Liver (tissue), 9 donors: ENCODE measurements around the gene AFTPH. TPM values are rescaled to one million over a fixed set of nuclear protein-coding genes. Genes with fewer than 3 reads are reported as not detected.

Source experiments
- DNase-seq: peaks from one replicate; pipeline ENCODE4 v3.0.0-alpha.2; 2017; ENCODE audit warnings: low spot score
- H3K27ac ChIP-seq, 2 donors: one replicate each; pipeline ENCODE4 v1.7.0; 2013; ENCODE audit warnings: inconsistent platforms in 2 of 2, low read length in 2 of 2, control low read depth in 1 of 2, low read depth in 1 of 2, mild to moderate bottlenecking in 1 of 2
- H3K27me3 ChIP-seq, 4 donors: one replicate each; pipeline versions ENCODE4 v1.6.1 to v1.7.0; 2013; ENCODE audit warnings: low read length in 3 of 4, inconsistent platforms in 1 of 4, mild to moderate bottlenecking in 1 of 4, moderate library complexity in 1 of 4; ENCODE audit not compliant: control insufficient read depth in 4 of 4, insufficient read depth in 4 of 4
- H3K36me3 ChIP-seq, 4 donors: one replicate each; pipeline versions ENCODE4 v1.6.1 to v1.7.0; 2013; ENCODE audit warnings: low read length in 3 of 4, mild to moderate bottlenecking in 3 of 4, low read depth in 1 of 4, moderate library complexity in 1 of 4; ENCODE audit not compliant: control insufficient read depth in 4 of 4, insufficient read depth in 3 of 4
- H3K4me1 ChIP-seq, 4 donors: one replicate each; pipeline versions ENCODE4 v1.6.1 to v1.7.0; 2013; ENCODE audit warnings: low read length in 3 of 4, mild to moderate bottlenecking in 3 of 4, moderate library complexity in 1 of 4; ENCODE audit not compliant: control insufficient read depth in 4 of 4, insufficient read depth in 4 of 4
- H3K4me3 ChIP-seq, 3 donors: one replicate each; pipeline versions ENCODE4 v1.6.1 to v1.7.0; 2013; ENCODE audit warnings: low read length in 3 of 3, control low read depth in 1 of 3, low read depth in 1 of 3, mild to moderate bottlenecking in 1 of 3
- H3K9ac ChIP-seq, 2 donors: one replicate each; pipeline ENCODE4 v1.7.0; 2013; ENCODE audit warnings: low read length in 2 of 2, mild to moderate bottlenecking in 2 of 2, moderate library complexity in 2 of 2, control low read depth in 1 of 2, low read depth in 1 of 2
- H3K9me3 ChIP-seq, 4 donors: one replicate each; pipeline versions ENCODE4 v1.6.1 to v1.7.0; 2013; ENCODE audit warnings: low read length in 3 of 4; ENCODE audit not compliant: control insufficient read depth in 4 of 4
- ATF3 ChIP-seq: IDR thresholded peaks from 2 replicates; pipeline ENCODE4 v1.6.1; 2016; ENCODE audit warnings: antibody characterized with exemption
- CTCF ChIP-seq: fragments of 150-350 bp; IDR thresholded peaks from 2 replicates; pipeline ENCODE4 v1.5.1; 2017; ENCODE audit warnings: improper control_type of control experiment, low read depth, low read length; ENCODE audit not compliant: missing input control
- EGR1 ChIP-seq, 2 donors: IDR thresholded peaks; 2 replicates each; pipeline ENCODE4 v1.6.1; 2016 to 2018; ENCODE audit warnings: antibody characterized with exemption in 2 of 2, low read depth in 2 of 2
- FOXA1 ChIP-seq: IDR thresholded peaks from 2 replicates; pipeline ENCODE4 v1.6.1; 2016; ENCODE audit warnings: antibody characterized with exemption
- FOXA2 ChIP-seq: IDR thresholded peaks from 2 replicates; pipeline ENCODE4 v1.6.1; 2016; ENCODE audit warnings: antibody characterized with exemption
- GABPA ChIP-seq, 2 donors: IDR thresholded peaks in 1 of 2; conservative IDR thresholded peaks in 1 of 2; 2 replicates each; pipeline ENCODE4 v1.6.1; 2016; ENCODE audit warnings: antibody characterized with exemption in 2 of 2, mild to moderate bottlenecking in 1 of 2, moderate library complexity in 1 of 2
- HNF4A ChIP-seq, 2 donors: conservative IDR thresholded peaks; 2 replicates each; pipeline ENCODE4 v1.6.1; 2016; ENCODE audit warnings: antibody characterized with exemption in 2 of 2, mild to moderate bottlenecking in 2 of 2
- HNF4G ChIP-seq: IDR thresholded peaks from 2 replicates; pipeline ENCODE4 v1.6.1; 2016; ENCODE audit warnings: antibody characterized with exemption
- JUND ChIP-seq, 2 donors: IDR thresholded peaks; 2 replicates each; pipeline ENCODE4 v1.6.1; 2016; ENCODE audit warnings: antibody characterized with exemption in 2 of 2
- MAX ChIP-seq: IDR thresholded peaks from 2 replicates; pipeline ENCODE4 v1.6.1; 2016; ENCODE audit warnings: antibody characterized with exemption
- NR2F2 ChIP-seq: IDR thresholded peaks from 2 replicates; pipeline ENCODE4 v1.6.1; 2016; ENCODE audit warnings: antibody characterized with exemption
- RAD21 ChIP-seq, 2 donors: IDR thresholded peaks; 2 replicates each; pipeline ENCODE4 v1.6.1; 2016; ENCODE audit warnings: antibody characterized with exemption in 2 of 2, mild to moderate bottlenecking in 2 of 2
- REST ChIP-seq: IDR thresholded peaks from 2 replicates; pipeline ENCODE4 v1.6.1; 2016; ENCODE audit warnings: antibody characterized with exemption, mild to moderate bottlenecking
- RXRA ChIP-seq, 2 donors: IDR thresholded peaks; 2 replicates each; pipeline ENCODE4 v1.6.1; 2017 to 2018; ENCODE audit warnings: antibody characterized with exemption in 2 of 2, mild to moderate bottlenecking in 1 of 2
- SP1 ChIP-seq: IDR thresholded peaks from 2 replicates; pipeline ENCODE4 v1.6.1; 2018; ENCODE audit warnings: antibody characterized with exemption, mild to moderate bottlenecking
- TAF1 ChIP-seq: conservative IDR thresholded peaks from 2 replicates; pipeline ENCODE4 v1.6.1; 2016; ENCODE audit warnings: antibody characterized with exemption, mild to moderate bottlenecking
- YY1 ChIP-seq: IDR thresholded peaks from 2 replicates; pipeline ENCODE4 v1.6.1; 2016; ENCODE audit warnings: antibody characterized with exemption, mild to moderate bottlenecking
- ZBTB33 ChIP-seq: IDR thresholded peaks from 2 replicates; pipeline ENCODE4 v1.6.1; 2016; ENCODE audit warnings: antibody characterized with exemption
- polyA plus RNA-seq, 2 donors: library from polyadenylated mRNA; stranded (reverse) in 1 of 2; unstranded in 1 of 2; fragments of 200-250 nt in 1 of 2; fragments of >200 nt in 1 of 2; fragmentation: Nextera tagmentation in 1 of 2; extraction: Ambion mirVana in 1 of 2; gene quantifications; one replicate each; pipeline versions ENCODE4 v1.2.1 to v1.2.3, GENCODE V29; 2013 to 2015
- total RNA-seq, 2 donors: library from RNA; depleted of rRNA; stranded (reverse); fragments of >200 nt; gene quantifications; one replicate each; pipeline ENCODE4 v1.2.3, GENCODE V29; 2014
- donor health status: healthy.
- donor health status: healthy.
- donor health status: healthy.
- donor health status: healthy.
- donor health status: healthy.

The AFTPH gene
- total and polyA plus RNA-seq, 4 donors, result 10.5 to 27.9 (median 20.6) TPM

- DNase-seq, result no peak
- Histone ChIP-seq H3K27ac (no peak overlapping the region), H3K36me3 (no peaks in the 10 kb centered on the region), H3K9me3 (no peaks in the 10 kb centered on the region), H3K27me3 (no peaks in the 10 kb centered on the region), H3K9ac (no peak overlapping the region), H3K4me1 (peaks cover 13 to 32% (median 22%) of the 10 kb centered on the region in 4 donors), H3K4me3 (no peak overlapping the region)
- no peak for TF ChIP-seq CTCF
- TF ChIP-seq FOXA2, result no peak
- TF ChIP-seq TAF1, result no peak
- TF ChIP-seq GABPA (IDR thresholded peaks at IDR 0.05 in 1 of 2, conservative IDR thresholded peaks at IDR 0.05 in 1 of 2), result no peak
- TF ChIP-seq RAD21 (IDR thresholded peaks at IDR 0.05), result no peak
- no peak for TF ChIP-seq ZBTB33
- no peak for TF ChIP-seq NR2F2
- TF ChIP-seq ATF3, result no peak
- TF ChIP-seq JUND (IDR thresholded peaks at IDR 0.05), result no peak
- no peak for TF ChIP-seq REST
- TF ChIP-seq FOXA1, result no peak
- TF ChIP-seq YY1, result no peak
- TF ChIP-seq RXRA (IDR thresholded peaks at IDR 0.05), result no peak
- TF ChIP-seq HNF4G, result no peak
- TF ChIP-seq EGR1 (IDR thresholded peaks at IDR 0.05; ENCODE audit: low read depth in 2 of 2), result no peak
- no peak for TF ChIP-seq HNF4A (conservative IDR thresholded peaks at IDR 0.05)
- no peak for TF ChIP-seq MAX
- no peak for TF ChIP-seq SP1
Observed at GRCh38 chr2:64533882-64534281, 9.8 kb downstream of the AFTPH start.
